Ovary (tissue), 9 donors: ENCODE data around the gene ZNF226. TPM values are rescaled to one million over a fixed set of nuclear protein-coding genes. Genes with fewer than 3 reads are reported as not detected.

Experiments used
- DNase-seq, 5 donors: peaks; one replicate each; pipeline ENCODE4 v3.0.0-alpha.2; 2019 to 2020
- H3K27ac ChIP-seq, 2 donors: fragments of 200-600 bp; one replicate each; pipeline versions ENCODE4 v1.5.1 to v1.8.0; 2019 to 2022
- H3K27me3 ChIP-seq: fragments of 200-600 bp; one replicate; pipeline ENCODE4 v1.8.0; 2022
- H3K36me3 ChIP-seq: fragments of 200-600 bp; sonication (generic); one replicate; pipeline ENCODE4 v1.5.1; 2019
- H3K4me1 ChIP-seq: one replicate; pipeline ENCODE4 v1.8.1; 2013; ENCODE audit warnings: mild to moderate bottlenecking, moderate library complexity; ENCODE audit not compliant: insufficient read depth
- H3K4me3 ChIP-seq: fragments of 200-600 bp; sonication (generic); one replicate; pipeline ENCODE4 v1.5.1; 2017
- H3K9me3 ChIP-seq, 2 donors: fragments of 200-600 bp in 1 of 2; sonication (generic) in 1 of 2; one replicate each; pipeline versions ENCODE4 v1.5.1 to v1.8.1; 2013 to 2019; ENCODE audit warnings: mild to moderate bottlenecking in 1 of 2, moderate library complexity in 1 of 2
- EP300 ChIP-seq: sonication (generic); formaldehyde crosslinking; IDR thresholded peaks from one replicate; pipeline ENCODE4 v1.6.1; 2017; ENCODE audit warnings: antibody characterized with exemption
- POLR2A ChIP-seq: fragments of 450-650 bp; IDR thresholded peaks from one replicate; pipeline ENCODE4 v1.6.1; 2017; ENCODE audit warnings: antibody characterized with exemption, mild to moderate bottlenecking, moderate library complexity
- WGBS, 3 donors: extraction: QIAGEN DNeasy Blood & Tissue Kit in 1 of 3; methylation state at CpG; one replicate each; pipeline versions ENCODE4 v1.1.5 to v1.1.7; 2013 to 2017; 5-methylcytosine and 5-hydroxymethylcytosine counted together
- intact Hi-C, 4 donors: fragments of 100-400 bp; cut with DNase I; formaldehyde crosslinking; loops; one replicate each; pipeline versions ENCODE4 v1.11.0 to v1.15.1; 2022 to 2023
- polyA plus RNA-seq, 2 donors: library from polyadenylated mRNA; stranded (reverse); fragments of 200-250 nt in 1 of 2; fragments of 350-450 nt in 1 of 2; fragmentation: Illumina TruSeq in 1 of 2; extraction: RNeasy Lipid Tissue Mini Kit (QIAGEN cat#74804) in 1 of 2; gene quantifications; one replicate each; pipeline ENCODE4 v1.2.3, GENCODE V29; 2013 to 2014
- total RNA-seq, 7 donors: library from RNA; depleted of rRNA in 2 of 7; stranded (reverse); fragments of >200 nt in 2 of 7; fragmentation: NEBNext Ultra II Directional in 3 of 7; extraction: Animal tissue kit (Norgen Biotek cat#: 25700) in 3 of 7; gene quantifications; one replicate each; pipeline versions ENCODE4 v1.1.0 to v1.2.4, GENCODE V29; 2016 to 2023
- TF ChIP-seq, protein P1 (sequence below), 3 donors: fragments of 450-650 bp in 2 of 3; fragments of 200-600 bp in 1 of 3; IDR thresholded peaks; one replicate each; pipeline versions ENCODE4 v1.5.1 to v1.8.0; 2016 to 2022; ENCODE audit warnings: antibody characterized with exemption in 3 of 3, mild to moderate bottlenecking in 1 of 3
- donor health status: DM: no; HTN: no; CAD: no; lungs with moderate emphysema.
- donor health status: DM: no; HTN: no; CAD: no.
- donor health status: Bipolar disorder and iron deficiency.
- donor health status: DM: yes; HTN: yes; CAD: no.
- donor health status: DM: no; HTN: no; CAD: no.
- donor health status: DM: yes; HTN: yes; CAD: no.

The ZNF226 gene
- total and polyA plus RNA-seq, 9 donors: 11.5 to 30.3 (median 22.4) TPM

DNA sequence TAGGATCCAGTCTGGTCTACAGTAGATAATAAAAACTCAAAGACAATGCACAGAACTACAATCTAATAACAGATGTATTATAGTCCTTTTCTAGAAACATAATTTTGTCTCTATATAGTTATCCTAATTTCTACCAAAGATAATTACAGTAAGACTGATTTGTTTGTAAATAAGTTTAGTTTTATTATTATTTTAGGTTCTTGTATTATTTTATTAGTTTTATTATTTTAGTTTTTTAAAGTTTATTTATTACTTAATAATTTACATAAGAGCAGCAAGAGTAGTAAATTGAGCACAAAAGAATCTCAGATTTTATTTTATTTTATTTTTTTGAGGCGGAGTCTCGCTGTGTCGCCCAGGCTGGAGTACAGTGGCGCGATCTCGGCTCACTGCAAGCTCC is 25.1 kb downstream of the ZNF226 start:
- no peak for DNase-seq
- WGBS, 3 donors: 96 to 100% (median 99%) methylated on average over 6 of the region's 6 CpGs
- Histone ChIP-seq H3K4me1 (no peaks in the 10 kb centered on the region), H3K4me3 (no peak overlapping the region), H3K36me3 (no peaks in the 10 kb centered on the region), H3K27ac (no peak overlapping the region), H3K9me3 (peaks cover 0 to 11% of the 10 kb centered on the region in 2 donors), H3K27me3 (no peaks in the 10 kb centered on the region)
- TF ChIP-seq EP300 (no peak), POLR2A (no peak)
- TF ChIP-seq, protein P1, sequence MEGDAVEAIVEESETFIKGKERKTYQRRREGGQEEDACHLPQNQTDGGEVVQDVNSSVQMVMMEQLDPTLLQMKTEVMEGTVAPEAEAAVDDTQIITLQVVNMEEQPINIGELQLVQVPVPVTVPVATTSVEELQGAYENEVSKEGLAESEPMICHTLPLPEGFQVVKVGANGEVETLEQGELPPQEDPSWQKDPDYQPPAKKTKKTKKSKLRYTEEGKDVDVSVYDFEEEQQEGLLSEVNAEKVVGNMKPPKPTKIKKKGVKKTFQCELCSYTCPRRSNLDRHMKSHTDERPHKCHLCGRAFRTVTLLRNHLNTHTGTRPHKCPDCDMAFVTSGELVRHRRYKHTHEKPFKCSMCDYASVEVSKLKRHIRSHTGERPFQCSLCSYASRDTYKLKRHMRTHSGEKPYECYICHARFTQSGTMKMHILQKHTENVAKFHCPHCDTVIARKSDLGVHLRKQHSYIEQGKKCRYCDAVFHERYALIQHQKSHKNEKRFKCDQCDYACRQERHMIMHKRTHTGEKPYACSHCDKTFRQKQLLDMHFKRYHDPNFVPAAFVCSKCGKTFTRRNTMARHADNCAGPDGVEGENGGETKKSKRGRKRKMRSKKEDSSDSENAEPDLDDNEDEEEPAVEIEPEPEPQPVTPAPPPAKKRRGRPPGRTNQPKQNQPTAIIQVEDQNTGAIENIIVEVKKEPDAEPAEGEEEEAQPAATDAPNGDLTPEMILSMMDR (IDR thresholded peaks at IDR 0.05): no peak
- intact Hi-C loops: no loop called here

DNA sequence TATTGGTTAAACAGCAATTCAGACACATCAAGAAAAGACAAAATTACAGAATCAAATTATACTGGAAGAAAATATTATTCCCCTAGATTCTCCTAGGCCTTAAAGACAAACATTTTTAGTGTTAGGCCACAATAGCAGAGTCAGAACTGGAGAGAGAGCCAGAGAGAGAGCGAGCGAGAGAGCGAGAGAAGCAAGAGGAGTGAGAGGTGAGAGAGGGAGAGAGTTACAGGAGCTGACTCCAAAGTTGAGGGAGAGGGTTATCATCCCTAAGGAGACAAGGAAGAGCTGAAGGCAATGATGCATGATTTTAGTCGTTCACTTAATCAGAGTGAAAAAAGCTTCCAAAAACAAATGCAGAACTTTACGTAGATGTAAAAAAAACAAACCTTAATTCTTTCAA is 27.2 kb downstream of the ZNF226 start:
- WGBS, 3 donors: 65 to 78% (median 68%) methylated on average over 5 of the region's 5 CpGs
- H3K4me3 ChIP-seq: no peak overlapping the region
- intact Hi-C loops: no loop called here
- no peaks in the 10 kb centered on the region for H3K27me3 ChIP-seq
- H3K4me1 ChIP-seq: no peaks in the 10 kb centered on the region
- TF ChIP-seq, protein P1 (IDR thresholded peaks at IDR 0.05): no peak
- TF ChIP-seq EP300 (no peak), POLR2A (no peak)
- H3K36me3 ChIP-seq: no peaks in the 10 kb centered on the region
- no peak for DNase-seq
- peaks cover 0 to 11% of the 10 kb centered on the region in 2 donors for H3K9me3 ChIP-seq
- H3K27ac ChIP-seq: no peak overlapping the region

GRCh38 chr19:44196772-44197171 is 31.9 kb downstream of the ZNF226 start:
- Histone ChIP-seq H3K9me3 (peaks cover 0 to 7% of the 10 kb centered on the region in 2 donors), H3K4me1 (no peaks in the 10 kb centered on the region), H3K27ac (no peak overlapping the region), H3K4me3 (no peak overlapping the region), H3K27me3 (no peaks in the 10 kb centered on the region), H3K36me3 (no peaks in the 10 kb centered on the region)
- intact Hi-C loops: no loop called here
- no peak for DNase-seq
- TF ChIP-seq POLR2A: no peak
- TF ChIP-seq, protein P1 (IDR thresholded peaks at IDR 0.05): no peak
- no peak for TF ChIP-seq EP300

- Histone ChIP-seq H3K27ac (no peak overlapping the region), H3K36me3 (no peaks in the 10 kb centered on the region), H3K9me3 (peaks cover 0 to 4% of the 10 kb centered on the region in 2 donors), H3K4me3 (no peak overlapping the region), H3K4me1 (no peaks in the 10 kb centered on the region), H3K27me3 (no peaks in the 10 kb centered on the region)
- 64 to 85% (median 68%) methylated on average over 1 of the region's 1 CpG for WGBS, 3 donors
- TF ChIP-seq POLR2A: no peak
- no peak for TF ChIP-seq EP300
- TF ChIP-seq, protein P1 (IDR thresholded peaks at IDR 0.05): no peak
- no peak for DNase-seq
- intact Hi-C loops: no loop called here
Observed at GRCh38 chr19:44202470-44202869, 37.6 kb downstream of the ZNF226 start.
